GM23338 (cell line): ENCODE data around the gene MOK. TPM values are rescaled to one million over a fixed set of nuclear protein-coding genes. Genes with fewer than 3 reads are reported as not detected.
A peak's percentile ranks its signal among the peaks of the same experiment; 100 is the strongest.

Source experiments
- ATAC-seq: fragments of 200-7000 bp; cut with Tn5 transposase; 3 replicates; pipeline ENCODE4 v1.9.1; 2020
- DNase-seq: peaks from one replicate; pipeline ENCODE4 v3.0.0-alpha.2; 2015; ENCODE audit warnings: low spot score
- H2AFZ ChIP-seq: fragments of 200-600 bp; sonication (generic); 2 replicates; pipeline ENCODE4 v1.8.0; 2016; ENCODE audit warnings: antibody characterized with exemption, mild to moderate bottlenecking, moderate library complexity
- H3F3A ChIP-seq: fragments of 200-600 bp; sonication (generic); replicated peaks from 2 replicates; pipeline ENCODE4 v1.8.0; 2017; ENCODE audit warnings: antibody characterized with exemption, mixed run types, low read depth
- H3K27ac ChIP-seq: fragments of 200-600 bp; sonication (generic); 2 replicates; pipeline ENCODE4 v1.6.1; 2016; ENCODE audit warnings: low read depth
- H3K27me3 ChIP-seq: fragments of 200-600 bp; sonication (generic); 2 replicates; pipeline ENCODE4 v1.8.0; 2016; ENCODE audit warnings: mild to moderate bottlenecking, mixed run types, moderate library complexity; ENCODE audit not compliant: insufficient read depth
- H3K36me3 ChIP-seq: fragments of 200-600 bp; sonication (generic); 2 replicates; pipeline ENCODE4 v1.8.0; 2016; ENCODE audit warnings: mild to moderate bottlenecking; ENCODE audit not compliant: insufficient read depth
- H3K4me1 ChIP-seq: fragments of 200-600 bp; sonication (generic); 2 replicates; pipeline ENCODE4 v1.8.0; 2016; ENCODE audit warnings: mild to moderate bottlenecking, moderate library complexity; ENCODE audit not compliant: insufficient read depth
- H3K4me2 ChIP-seq: fragments of 200-600 bp; sonication (generic); 2 replicates; pipeline ENCODE4 v1.7.1; 2017; ENCODE audit warnings: mixed run types
- H3K4me3 ChIP-seq: fragments of 200-600 bp; sonication (generic); 2 replicates; pipeline ENCODE4 v1.6.1; 2016; ENCODE audit warnings: mixed run types
- H3K79me2 ChIP-seq: fragments of 200-600 bp; sonication (generic); replicated peaks from 2 replicates; pipeline ENCODE4 v1.8.0; 2017; ENCODE audit warnings: mild to moderate bottlenecking; ENCODE audit not compliant: insufficient read depth
- H3K9me2 ChIP-seq: fragments of 200-600 bp; sonication (generic); 2 replicates; pipeline ENCODE4 v1.8.0; 2017; ENCODE audit not compliant: insufficient read depth
- H4K20me1 ChIP-seq: fragments of 200-600 bp; sonication (generic); replicated peaks from 2 replicates; pipeline ENCODE4 v1.8.0; 2017; ENCODE audit warnings: mild to moderate bottlenecking; ENCODE audit not compliant: insufficient read depth
- H3K27ac Mint-ChIP-seq: 2 replicates; pipeline ENCODE4 v1.8.0; 2020; ENCODE audit warnings: inconsistent platforms, mild to moderate bottlenecking, moderate library complexity, mixed read lengths
- H3K27me3 Mint-ChIP-seq: 3 replicates; pipeline ENCODE4 v1.8.0; 2022; ENCODE audit warnings: low read depth, mild to moderate bottlenecking, moderate library complexity, mixed read lengths, inconsistent platforms; ENCODE audit not compliant: insufficient read depth, poor library complexity
- H3K36me3 Mint-ChIP-seq: 3 replicates; pipeline ENCODE4 v1.8.0; 2021; ENCODE audit warnings: low read depth, mild to moderate bottlenecking, inconsistent platforms, moderate library complexity, mixed read lengths
- H3K4me1 Mint-ChIP-seq: 3 replicates; pipeline ENCODE4 v1.8.0; 2020; ENCODE audit warnings: mild to moderate bottlenecking, inconsistent platforms, mixed read lengths
- H3K4me3 Mint-ChIP-seq: 3 replicates; pipeline ENCODE4 v1.8.0; 2021; ENCODE audit warnings: moderate library complexity, mild to moderate bottlenecking, inconsistent platforms, mixed read lengths
- H3K9me3 Mint-ChIP-seq: 3 replicates; pipeline ENCODE4 v1.8.0; 2020; ENCODE audit warnings: moderate library complexity, mild to moderate bottlenecking, inconsistent platforms, mixed read lengths
- CREB1 ChIP-seq: fragments of 250-450 bp; sonication (Bioruptor Pico); IDR thresholded peaks from 2 replicates; pipeline ENCODE4 v1.5.0; 2020; ENCODE audit warnings: low read depth, mild to moderate bottlenecking, moderate library complexity
- ETS1 ChIP-seq: IDR thresholded peaks from 2 replicates; pipeline ENCODE4 v1.6.1; 2016; ENCODE audit warnings: antibody characterized with exemption
- EZH2 ChIP-seq: fragments of 200-600 bp; sonication (generic); IDR thresholded peaks from one replicate; pipeline ENCODE4 v1.8.0; 2017; ENCODE audit warnings: antibody characterized with exemption, mild to moderate bottlenecking, low read depth; ENCODE audit not compliant: unreplicated experiment
- EZH2phosphoT487 ChIP-seq: fragments of 200-600 bp; sonication (generic); IDR thresholded peaks from one replicate; pipeline ENCODE4 v1.8.1; 2018; ENCODE audit warnings: antibody characterized with exemption; ENCODE audit not compliant: unreplicated experiment
- JUNB ChIP-seq: IDR thresholded peaks from one replicate; pipeline ENCODE4 v1.6.1; 2016; ENCODE audit warnings: antibody characterized with exemption; ENCODE audit not compliant: unreplicated experiment
- NANOG ChIP-seq: IDR thresholded peaks from 2 replicates; pipeline ENCODE4 v1.6.1; 2016; ENCODE audit warnings: antibody characterized with exemption, borderline replicate concordance
- POLR2AphosphoS5 ChIP-seq: IDR thresholded peaks from 2 replicates; pipeline ENCODE4 v1.6.1; 2016; ENCODE audit warnings: antibody characterized with exemption, low read depth
- REST ChIP-seq: IDR thresholded peaks from one replicate; pipeline ENCODE4 v1.6.1; 2018; ENCODE audit warnings: antibody characterized with exemption; ENCODE audit not compliant: unreplicated experiment
- STAT1 ChIP-seq: IDR thresholded peaks from one replicate; pipeline ENCODE4 v1.6.1; 2016; ENCODE audit warnings: antibody characterized with exemption; ENCODE audit not compliant: unreplicated experiment
- ZNF114 ChIP-seq: fragments of 250-450 bp; sonication (Bioruptor Pico); IDR thresholded peaks from 2 replicates; pipeline ENCODE4 v1.5.0; 2020; ENCODE audit warnings: mild to moderate bottlenecking, moderate library complexity
- ZNF331 ChIP-seq: fragments of 250-450 bp; sonication (Bioruptor Pico); IDR thresholded peaks from 2 replicates; pipeline ENCODE4 v1.5.0; 2020; ENCODE audit warnings: low read depth, mild to moderate bottlenecking, moderate library complexity
- ZNF462 ChIP-seq: fragments of 250-450 bp; sonication (Bioruptor Pico); IDR thresholded peaks from 2 replicates; pipeline ENCODE4 v1.5.0; 2020; ENCODE audit warnings: mild to moderate bottlenecking, moderate library complexity
- polyA plus RNA-seq: library from polyadenylated mRNA; unstranded; fragments of >200 nt; fragmentation: Nextera tagmentation; extraction: Ambion mirVana; gene quantifications from 2 replicates; pipeline ENCODE4 v1.2.1, GENCODE V29; 2016
- total RNA-seq: library from RNA; depleted of rRNA; stranded (reverse); fragments of >200 nt; shearing (Covaris generic); gene quantifications from 2 replicates; pipeline ENCODE4 v1.2.3, GENCODE V29; 2014

The MOK gene
- total and polyA plus RNA-seq, 2 experiments from 2014 or later, result 3.1 TPM

DNA sequence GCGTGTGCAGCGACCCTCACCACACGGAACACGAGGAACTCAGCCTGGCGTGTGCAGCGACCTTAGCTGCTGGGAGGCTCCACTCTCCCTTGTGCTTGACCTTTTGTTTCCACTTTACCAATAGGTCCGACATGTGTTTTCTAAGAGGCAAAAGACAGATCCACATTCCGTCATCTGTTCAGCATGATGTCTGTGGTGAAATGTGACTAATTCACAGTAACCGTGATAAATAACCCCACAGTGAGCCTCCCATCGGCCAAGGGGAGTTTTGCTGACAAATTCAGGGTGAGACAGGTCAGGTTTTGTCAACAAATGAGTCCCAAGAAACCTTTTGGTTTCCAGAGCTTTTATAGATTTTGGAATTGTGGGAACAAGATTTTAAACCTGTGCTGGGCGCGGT lies 55.9 kb downstream of the MOK start:
- Histone ChIP-seq H3K9me2 (no peaks in the 10 kb centered on the region), H3K27ac (no peak overlapping the region), H3K4me2 (no peak overlapping the region), H2AFZ (no peak overlapping the region), H3K36me3 (no peaks in the 10 kb centered on the region), H3K4me1 (peaks cover 15% of the 10 kb centered on the region), H3K79me2 (no peaks in the 10 kb centered on the region), H3K27me3 (peaks cover 24% of the 10 kb centered on the region), H4K20me1 (no peaks in the 10 kb centered on the region), H3F3A (0 out of 2 replicates have a peak, but pooled peaks cover 2% of the 10 kb centered on the region), H3K4me3 (no peak overlapping the region)
- Mint-ChIP-seq H3K4me1 (peaks cover 5% of the 10 kb centered on the region; the same call in 2 of the 3 replicates), H3K36me3 (no peaks in the 10 kb centered on the region), H3K9me3 (no peaks in the 10 kb centered on the region), H3K4me3 (no peak overlapping the region; the same call in 2 of the 3 replicates), H3K27me3 (peaks cover 17% of the 10 kb centered on the region), H3K27ac (no peak overlapping the region)
- no peak; the same call in 2 of the 3 replicates for ATAC-seq
- no peak for TF ChIP-seq ZNF331 (CRISPR knock-in tag)
- no peak for TF ChIP-seq EZH2
- no peak for TF ChIP-seq ZNF114
- DNase-seq, result no peak

GRCh38 chr14:102248121-102248520 lies 56.8 kb downstream of the MOK start:
- Mint-ChIP-seq H3K27me3 (peaks cover 17% of the 10 kb centered on the region), H3K9me3 (no peaks in the 10 kb centered on the region), H3K4me1 (peaks cover 5% of the 10 kb centered on the region; the same call in 2 of the 3 replicates), H3K36me3 (no peaks in the 10 kb centered on the region), H3K4me3 (no peak overlapping the region), H3K27ac (no peak overlapping the region)
- Histone ChIP-seq H3K4me1 (peaks cover 15% of the 10 kb centered on the region), H3F3A (0 out of 2 replicates have a peak, but pooled peaks cover 2% of the 10 kb centered on the region), H3K27me3 (peaks cover 24% of the 10 kb centered on the region), H2AFZ (no peak overlapping the region), H4K20me1 (no peaks in the 10 kb centered on the region), H3K4me3 (no peak overlapping the region), H3K4me2 (peak overlapping the region; percentile 66), H3K36me3 (no peaks in the 10 kb centered on the region), H3K9me2 (no peaks in the 10 kb centered on the region), H3K27ac (no peak overlapping the region), H3K79me2 (no peaks in the 10 kb centered on the region)
- ATAC-seq (peak; percentile 93), DNase-seq (peak; percentile 62)
- TF ChIP-seq ZNF114 (no peak), EZH2phosphoT487 (no peak), STAT1 (no peak), POLR2AphosphoS5 (no peak), REST (no peak), ETS1 (no peak), ZNF462 (no peak), JUNB (no peak), EZH2 (no peak), CREB1 (CRISPR knock-in tag) (no peak), NANOG (no peak)
